ENCODE data around the gene TRPM7.

- TF ChIP-seq EP300 (IDR thresholded peaks at IDR 0.05), result no peak
- TF ChIP-seq, protein P1, sequence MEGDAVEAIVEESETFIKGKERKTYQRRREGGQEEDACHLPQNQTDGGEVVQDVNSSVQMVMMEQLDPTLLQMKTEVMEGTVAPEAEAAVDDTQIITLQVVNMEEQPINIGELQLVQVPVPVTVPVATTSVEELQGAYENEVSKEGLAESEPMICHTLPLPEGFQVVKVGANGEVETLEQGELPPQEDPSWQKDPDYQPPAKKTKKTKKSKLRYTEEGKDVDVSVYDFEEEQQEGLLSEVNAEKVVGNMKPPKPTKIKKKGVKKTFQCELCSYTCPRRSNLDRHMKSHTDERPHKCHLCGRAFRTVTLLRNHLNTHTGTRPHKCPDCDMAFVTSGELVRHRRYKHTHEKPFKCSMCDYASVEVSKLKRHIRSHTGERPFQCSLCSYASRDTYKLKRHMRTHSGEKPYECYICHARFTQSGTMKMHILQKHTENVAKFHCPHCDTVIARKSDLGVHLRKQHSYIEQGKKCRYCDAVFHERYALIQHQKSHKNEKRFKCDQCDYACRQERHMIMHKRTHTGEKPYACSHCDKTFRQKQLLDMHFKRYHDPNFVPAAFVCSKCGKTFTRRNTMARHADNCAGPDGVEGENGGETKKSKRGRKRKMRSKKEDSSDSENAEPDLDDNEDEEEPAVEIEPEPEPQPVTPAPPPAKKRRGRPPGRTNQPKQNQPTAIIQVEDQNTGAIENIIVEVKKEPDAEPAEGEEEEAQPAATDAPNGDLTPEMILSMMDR (IDR thresholded peaks at IDR 0.05), result no peak
These were observed 32.1 kb upstream of the TRPM7 start for GRCh38 chr15:50718700-50719125.
